ENCODE measurements around the gene MFGE8. TPM values are rescaled to one million over a fixed set of nuclear protein-coding genes. Genes with fewer than 3 reads are reported as not detected.

MFGE8 gene
- total RNA-seq, 4 donors from 2014 or later, result 213 to 446 (median 343) TPM

GRCh38 chr15:88904624-88905327, 8.4 kb downstream of the MFGE8 start:
- TF ChIP-seq CTCF (IDR thresholded peaks at IDR 0.05; ENCODE audit: low read depth), result no peak

- TF ChIP-seq CTCF (IDR thresholded peaks at IDR 0.05; ENCODE audit: low read depth), result no peak
Observed at GRCh38 chr15:88904257-88904623, 8.9 kb downstream of the MFGE8 start.

- no peak for TF ChIP-seq CTCF (IDR thresholded peaks at IDR 0.05; ENCODE audit: low read depth)
Observed at GRCh38 chr15:88902846-88903245, 10.3 kb downstream of the MFGE8 start.

GRCh38 chr15:88902221-88902835, 10.9 kb downstream of the MFGE8 start:
- no peak for TF ChIP-seq CTCF (IDR thresholded peaks at IDR 0.05; ENCODE audit: low read depth)

GRCh38 chr15:88901508-88902220, 11.5 kb downstream of the MFGE8 start:
- TF ChIP-seq CTCF (IDR thresholded peaks at IDR 0.05; ENCODE audit: low read depth), result no peak

GRCh38 chr15:88900982-88901418, 12.2 kb downstream of the MFGE8 start:
- no peak for TF ChIP-seq CTCF (IDR thresholded peaks at IDR 0.05; ENCODE audit: low read depth)

GRCh38 chr15:88900309-88900981, 12.7 kb downstream of the MFGE8 start:
- TF ChIP-seq CTCF (IDR thresholded peaks at IDR 0.05; ENCODE audit: low read depth), result no peak
